ENCODE data around the gene RBCK1.
"Not testable (repeated sequence)": the region's sequence is repeated elsewhere in the genome, so short reads cannot be mapped to it uniquely, and the experiment has no call there.

RBCK1 gene

GRCh38 chr20:476561-477249, 68.6 kb downstream of the RBCK1 start:
- DNase-seq, result not testable (repeated sequence)

- DNase-seq, result no peak
Observed at GRCh38 chr20:478010-478948, 70.2 kb downstream of the RBCK1 start.

GRCh38 chr20:478949-479429, 70.9 kb downstream of the RBCK1 start:
- DNase-seq, result peak; percentile 8

- DNase-seq, result no peak
Observed at GRCh38 chr20:479487-479886, 71.4 kb downstream of the RBCK1 start.

GRCh38 chr20:480044-480443, 71.9 kb downstream of the RBCK1 start:
- no peak for DNase-seq

GRCh38 chr20:481167-481566, 73.1 kb downstream of the RBCK1 start:
- no peak for DNase-seq

All from NCI-H1436 treated with DMSO at 0.1 percent for 48 hours (cell line).